Measurements from ENCODE around the gene ZDHHC1. TPM values are rescaled to one million over a fixed set of nuclear protein-coding genes. Genes with fewer than 3 reads are reported as not detected.

Gene ZDHHC1
- total RNA-seq, 2 donors from 2014 or later: 20.3 to 69.8 TPM

DNA sequence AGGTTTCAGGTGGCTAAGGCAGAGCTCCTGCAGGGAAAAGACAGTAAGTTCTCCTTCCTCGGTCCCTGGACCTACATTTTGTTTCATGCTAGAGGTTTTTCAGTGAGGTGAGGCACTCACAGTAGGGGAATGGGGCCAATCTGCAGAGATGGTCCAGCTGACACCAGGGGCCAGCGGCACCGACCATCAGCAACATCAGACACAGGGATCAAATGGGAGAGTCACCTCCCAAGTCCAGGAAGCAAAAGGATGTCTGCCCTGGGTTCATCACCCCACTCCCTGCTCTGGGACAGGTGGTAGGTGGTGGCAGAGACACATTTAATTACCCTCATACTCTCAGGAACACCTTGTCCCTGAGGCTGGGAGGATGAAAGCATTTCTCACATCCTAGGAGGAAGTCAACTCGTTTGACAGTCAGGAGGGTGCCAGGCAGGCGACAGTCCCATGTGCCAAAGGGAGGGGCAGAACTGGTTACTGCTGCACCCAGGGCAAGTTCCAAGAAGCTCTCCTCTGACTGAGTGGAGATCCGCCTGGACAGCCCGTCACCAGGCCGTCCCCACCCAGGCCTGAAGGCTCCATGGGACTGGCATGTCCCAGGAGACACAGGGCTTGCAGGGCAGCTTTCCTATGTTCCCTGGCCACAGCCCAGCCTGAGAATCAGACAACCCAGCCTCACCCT is 45.5 kb upstream of the ZDHHC1 start:
- peak overlapping the region; percentile 91 to 92 for H3K27ac ChIP-seq

DNA sequence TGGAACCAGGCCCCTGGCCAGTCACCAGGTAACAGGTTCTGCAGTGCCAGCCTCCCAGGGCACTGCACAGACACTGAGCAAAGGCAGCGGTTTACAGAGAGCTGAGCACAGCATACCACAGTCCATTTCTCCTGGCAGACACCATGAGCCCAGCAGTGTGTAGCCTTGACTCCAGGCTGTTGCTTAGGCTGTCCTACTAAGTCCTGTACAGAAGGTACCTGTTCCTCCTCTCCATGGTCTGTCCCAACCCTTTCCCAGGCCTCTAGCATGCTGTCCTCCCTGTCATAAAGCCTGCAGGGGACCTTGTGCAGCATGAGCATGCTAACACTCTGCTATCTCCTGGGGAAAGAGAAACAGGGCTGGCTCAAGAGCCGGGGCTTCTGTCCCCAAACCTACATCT is 44.7 kb upstream of the ZDHHC1 start:
- no peak overlapping the region for H3K4me3 ChIP-seq
- no peak for DNase-seq (ENCODE audit: low spot score)
- no peaks in the 10 kb centered on the region for H3K36me3 ChIP-seq
- H3K9me3 ChIP-seq: no peaks in the 10 kb centered on the region
- H3K4me1 ChIP-seq (replicated peaks): peaks cover 61% of the 10 kb centered on the region
- TF ChIP-seq, protein P1, sequence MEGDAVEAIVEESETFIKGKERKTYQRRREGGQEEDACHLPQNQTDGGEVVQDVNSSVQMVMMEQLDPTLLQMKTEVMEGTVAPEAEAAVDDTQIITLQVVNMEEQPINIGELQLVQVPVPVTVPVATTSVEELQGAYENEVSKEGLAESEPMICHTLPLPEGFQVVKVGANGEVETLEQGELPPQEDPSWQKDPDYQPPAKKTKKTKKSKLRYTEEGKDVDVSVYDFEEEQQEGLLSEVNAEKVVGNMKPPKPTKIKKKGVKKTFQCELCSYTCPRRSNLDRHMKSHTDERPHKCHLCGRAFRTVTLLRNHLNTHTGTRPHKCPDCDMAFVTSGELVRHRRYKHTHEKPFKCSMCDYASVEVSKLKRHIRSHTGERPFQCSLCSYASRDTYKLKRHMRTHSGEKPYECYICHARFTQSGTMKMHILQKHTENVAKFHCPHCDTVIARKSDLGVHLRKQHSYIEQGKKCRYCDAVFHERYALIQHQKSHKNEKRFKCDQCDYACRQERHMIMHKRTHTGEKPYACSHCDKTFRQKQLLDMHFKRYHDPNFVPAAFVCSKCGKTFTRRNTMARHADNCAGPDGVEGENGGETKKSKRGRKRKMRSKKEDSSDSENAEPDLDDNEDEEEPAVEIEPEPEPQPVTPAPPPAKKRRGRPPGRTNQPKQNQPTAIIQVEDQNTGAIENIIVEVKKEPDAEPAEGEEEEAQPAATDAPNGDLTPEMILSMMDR (IDR thresholded peaks at IDR 0.05): no peak
- TF ChIP-seq POLR2AphosphoS5 (IDR thresholded peaks at IDR 0.05): no peak
- no peak for TF ChIP-seq POLR2A (IDR thresholded peaks at IDR 0.05)
- no peaks in the 10 kb centered on the region for H3K27me3 ChIP-seq (replicated peaks; ENCODE audit: insufficient read depth)
- H3K27ac ChIP-seq: peak overlapping the region; percentile 91 to 92
- WGBS: 87% methylated on average over 2 of the region's 2 CpGs
- intact Hi-C loops (cut with DNase I): no loop called here

More for the DNA sequence above, 45.5 kb upstream of the ZDHHC1 start:
- no peaks in the 10 kb centered on the region for H3K27me3 ChIP-seq (replicated peaks; ENCODE audit: insufficient read depth)
- peak; percentile 96 for DNase-seq (ENCODE audit: low spot score)
- TF ChIP-seq POLR2AphosphoS5 (IDR thresholded peaks at IDR 0.05) (peak; percentile 98), POLR2A (IDR thresholded peaks at IDR 0.05) (peak; percentile 17)
- TF ChIP-seq, protein P1 (IDR thresholded peaks at IDR 0.05): no peak
- no peaks in the 10 kb centered on the region for H3K9me3 ChIP-seq
- peaks cover 58% of the 10 kb centered on the region for H3K4me1 ChIP-seq (replicated peaks)
- intact Hi-C loops (cut with DNase I): no loop called here
- H3K4me3 ChIP-seq: no peak overlapping the region
- no peaks in the 10 kb centered on the region for H3K36me3 ChIP-seq
- 30% methylated on average over 8 of the region's 8 CpGs for WGBS

DNA sequence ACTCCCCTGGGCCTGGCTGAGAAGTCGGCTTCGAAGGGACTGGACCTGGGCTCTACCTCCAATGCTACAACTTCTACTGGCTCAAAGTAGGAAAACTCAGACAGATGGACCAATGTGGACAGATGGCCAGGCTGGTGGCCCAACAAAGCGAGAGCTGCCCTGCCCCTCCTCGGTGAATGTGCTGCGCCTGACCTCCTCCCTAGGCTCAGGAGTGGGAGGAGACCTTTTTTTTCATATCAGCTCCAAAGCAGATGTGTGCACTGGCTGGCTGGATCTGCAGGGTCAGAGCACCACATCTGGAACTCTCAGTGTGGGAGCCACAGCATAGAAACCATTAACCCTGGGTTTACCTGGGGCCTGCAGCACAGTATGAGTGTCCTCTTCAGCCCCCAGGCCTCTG is 43.9 kb upstream of the ZDHHC1 start:
- Histone ChIP-seq H3K27me3 (replicated peaks; ENCODE audit: insufficient read depth) (no peaks in the 10 kb centered on the region), H3K4me1 (replicated peaks) (peaks cover 61% of the 10 kb centered on the region), H3K9me3 (no peaks in the 10 kb centered on the region), H3K4me3 (no peak overlapping the region), H3K36me3 (no peaks in the 10 kb centered on the region), H3K27ac (peak overlapping the region; percentile 91 to 92)
- WGBS: 67% methylated on average over 5 of the region's 5 CpGs
- TF ChIP-seq, protein P1 (IDR thresholded peaks at IDR 0.05): no peak
- intact Hi-C loops (cut with DNase I): no loop called here
- DNase-seq (ENCODE audit: low spot score): no peak

DNA sequence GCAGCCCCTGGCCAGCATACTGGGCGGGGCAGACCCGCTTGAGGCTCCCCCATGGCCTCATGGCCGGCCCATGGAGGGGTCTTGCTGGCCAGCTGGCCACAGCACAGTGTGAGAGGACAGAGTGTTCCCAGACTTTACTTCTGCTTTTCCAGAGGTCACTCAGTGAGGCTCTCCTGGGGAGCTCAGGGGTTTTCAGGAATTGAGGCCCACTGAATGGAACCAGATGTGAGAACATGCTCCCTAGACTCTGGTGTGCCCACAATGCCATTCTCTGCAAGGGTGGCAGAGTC is 43.5 kb upstream of the ZDHHC1 start:
- Histone ChIP-seq H3K4me3 (no peak overlapping the region), H3K36me3 (no peaks in the 10 kb centered on the region), H3K27ac (peak overlapping the region; percentile 91 to 92), H3K9me3 (no peaks in the 10 kb centered on the region), H3K27me3 (replicated peaks; ENCODE audit: insufficient read depth) (no peaks in the 10 kb centered on the region), H3K4me1 (replicated peaks) (peaks cover 61% of the 10 kb centered on the region)
- intact Hi-C loops (cut with DNase I): no loop called here
- no peak for DNase-seq (ENCODE audit: low spot score)
- WGBS: no CpG with 5 or more reads among the region's 3 CpGs
- TF ChIP-seq POLR2A (IDR thresholded peaks at IDR 0.05) (no peak), POLR2AphosphoS5 (IDR thresholded peaks at IDR 0.05) (no peak)
- TF ChIP-seq, protein P1 (IDR thresholded peaks at IDR 0.05): no peak

DNA sequence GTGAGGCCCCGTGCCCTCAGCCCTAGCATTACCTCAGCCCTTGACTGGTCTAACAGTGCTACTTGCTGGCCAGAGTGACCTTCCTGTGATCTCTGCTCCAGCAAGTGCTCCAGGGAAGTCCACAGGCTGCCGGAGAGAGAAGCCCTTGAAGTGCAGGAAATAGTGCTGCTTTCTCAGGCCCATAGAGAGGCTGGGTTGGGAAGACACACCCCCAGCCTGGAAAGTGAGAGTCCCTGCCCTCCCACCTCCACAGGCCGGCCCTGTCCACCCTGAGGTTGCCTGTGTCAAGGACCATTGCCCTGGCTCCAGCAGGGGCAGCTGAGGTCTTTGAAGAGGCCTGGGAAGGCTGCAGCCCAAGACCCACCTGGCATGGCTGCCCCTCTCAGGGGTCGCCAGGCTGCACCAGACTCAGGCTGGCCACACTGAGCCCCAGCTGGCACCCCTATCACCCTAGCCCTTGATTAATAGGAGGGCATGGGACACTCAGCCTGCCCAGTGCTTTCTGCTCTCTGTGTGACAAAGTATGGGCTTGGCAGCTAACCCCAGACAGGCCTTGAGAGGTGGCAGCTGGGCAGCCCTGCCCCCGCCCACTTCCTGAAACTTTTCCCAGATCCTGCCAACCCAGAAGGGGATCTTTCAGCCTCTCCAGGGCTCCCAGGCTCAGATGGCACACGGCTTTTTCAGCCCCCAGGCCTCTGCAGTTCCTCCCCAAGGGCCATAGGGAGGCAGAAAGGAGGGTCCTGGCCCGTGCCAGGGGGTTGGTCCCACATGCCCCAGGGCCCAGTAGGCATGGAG is 43.0 kb upstream of the ZDHHC1 start:
- Histone ChIP-seq H3K36me3 (no peaks in the 10 kb centered on the region), H3K27ac (peak overlapping the region; percentile 91 to 92), H3K9me3 (no peaks in the 10 kb centered on the region), H3K4me3 (no peak overlapping the region), H3K4me1 (replicated peaks) (peaks cover 61% of the 10 kb centered on the region), H3K27me3 (replicated peaks; ENCODE audit: insufficient read depth) (no peaks in the 10 kb centered on the region)
- TF ChIP-seq, protein P1 (IDR thresholded peaks at IDR 0.05): no peak
- peak; percentile 79 for TF ChIP-seq POLR2AphosphoS5 (IDR thresholded peaks at IDR 0.05)
- TF ChIP-seq POLR2A (IDR thresholded peaks at IDR 0.05): peak; percentile 27
- 30% methylated on average over 5 of the region's 7 CpGs for WGBS
- DNase-seq (ENCODE audit: low spot score): peak; percentile 83
- intact Hi-C loops (cut with DNase I): no loop called here

Data from prostate gland (tissue), 2 donors.